GM21717 (cell line): ENCODE data around the gene OAT.
"Not testable (repeated sequence)": the region's sequence is repeated elsewhere in the genome, so short reads cannot be mapped to it uniquely, and the experiment has no call there.

Experiments
- ATAC-seq: cut with Tn5 transposase; IDR thresholded peaks from one replicate; pipeline ENCODE4 v1.9.1; 2021; ENCODE audit warnings: mild to moderate bottlenecking, moderate library complexity; ENCODE audit not compliant: unreplicated experiment

OAT gene

DNA sequence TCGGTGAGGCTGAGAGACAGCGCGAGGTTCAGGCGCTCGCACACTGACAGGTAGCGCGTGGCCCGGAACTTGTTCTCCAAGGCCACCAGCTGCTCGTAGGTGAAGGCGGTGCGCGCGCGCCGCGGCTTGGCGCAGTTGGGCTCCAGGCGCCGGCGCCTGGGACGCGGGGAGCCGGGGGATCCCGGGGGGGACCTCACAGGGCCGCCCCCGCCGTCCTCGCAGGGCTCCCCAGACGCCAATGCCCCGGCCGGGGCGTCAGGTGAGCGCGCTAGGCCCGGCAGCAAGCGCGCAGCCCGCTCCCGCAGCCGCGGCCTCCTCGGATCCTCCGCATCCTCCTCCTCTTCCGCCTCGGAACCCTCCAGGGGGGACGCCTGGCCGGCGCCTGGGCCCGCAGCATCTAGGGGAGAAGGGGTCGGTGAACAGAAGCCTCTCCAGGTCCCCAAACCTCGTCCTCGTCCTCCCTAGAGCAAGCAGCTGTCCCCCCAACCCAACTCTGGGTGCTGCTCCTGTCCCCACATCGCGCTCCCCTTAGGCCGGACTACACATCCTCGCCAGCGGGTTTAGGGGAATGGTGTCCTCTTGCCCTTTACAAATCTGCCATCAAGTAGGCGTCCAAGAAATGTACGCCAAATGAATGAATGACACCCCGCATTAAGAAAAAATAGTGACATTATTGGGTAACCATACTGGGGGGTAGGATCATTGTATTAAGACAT is 29.2 kb upstream of the OAT start:
- no peak for ATAC-seq

DNA sequence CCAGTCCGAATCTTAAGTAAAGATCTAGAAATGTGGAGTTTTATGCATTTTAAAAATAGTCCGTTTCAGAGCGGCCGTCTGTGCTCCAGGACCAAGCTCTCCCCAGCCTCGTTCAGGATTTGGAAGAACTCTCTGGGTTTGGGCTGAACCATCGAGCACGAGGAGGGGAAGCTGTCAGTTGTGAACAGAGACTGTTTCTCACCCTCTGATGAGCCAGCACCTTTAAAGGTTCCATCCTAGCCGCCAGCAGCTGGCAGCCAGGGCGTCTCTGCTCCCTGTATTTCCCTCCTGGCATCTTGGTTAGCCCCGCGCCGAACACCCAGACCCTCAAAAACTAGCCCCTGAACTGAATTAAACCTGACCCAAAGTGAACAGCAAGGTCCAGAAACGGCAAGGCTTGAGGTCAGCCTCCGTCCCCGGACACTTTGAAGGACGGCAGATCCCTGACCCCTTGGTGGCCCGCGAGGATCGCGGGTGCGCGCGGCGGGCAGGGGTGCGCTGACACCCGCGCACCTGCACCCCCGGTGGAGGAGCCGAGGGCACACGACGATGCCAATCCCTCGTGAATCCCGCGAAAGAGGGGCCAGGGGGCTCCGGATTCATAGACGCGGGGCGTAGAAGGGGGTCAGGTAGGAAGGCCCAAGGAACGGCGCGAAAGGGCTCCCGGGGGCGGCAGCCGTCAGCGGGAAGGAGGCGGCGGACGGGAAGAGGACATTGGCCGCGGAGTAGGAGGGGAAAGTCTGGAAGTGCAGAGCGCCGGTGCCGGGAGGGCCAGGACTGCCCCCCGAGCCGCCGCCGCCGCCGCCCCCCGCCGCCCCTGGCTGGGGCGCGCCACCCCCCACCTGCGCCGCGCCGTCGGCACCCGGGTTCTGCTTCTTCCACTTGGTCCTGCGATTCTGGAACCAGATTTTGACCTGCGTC is 28.4 kb upstream of the OAT start:
- ATAC-seq: no peak

DNA sequence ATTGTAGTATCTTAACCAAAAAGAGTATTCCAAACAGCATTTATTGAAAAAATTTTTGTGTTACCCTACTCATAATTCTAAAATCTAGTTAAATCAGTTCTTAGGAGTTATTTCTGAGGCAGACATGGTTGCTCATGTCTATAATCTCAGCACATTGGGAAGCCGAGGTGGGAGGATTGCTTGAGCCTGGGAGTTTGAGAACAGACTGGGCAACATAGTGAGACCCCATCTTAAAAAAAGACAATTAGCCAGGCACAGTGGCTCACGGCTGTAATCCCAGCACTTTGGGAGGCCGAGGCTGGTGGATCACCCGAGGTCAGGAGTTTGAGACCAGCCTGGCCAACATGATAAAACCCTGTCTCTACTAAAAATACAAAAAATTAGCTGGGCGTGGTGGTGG is 23.0 kb upstream of the OAT start:
- not testable (repeated sequence) for ATAC-seq

DNA sequence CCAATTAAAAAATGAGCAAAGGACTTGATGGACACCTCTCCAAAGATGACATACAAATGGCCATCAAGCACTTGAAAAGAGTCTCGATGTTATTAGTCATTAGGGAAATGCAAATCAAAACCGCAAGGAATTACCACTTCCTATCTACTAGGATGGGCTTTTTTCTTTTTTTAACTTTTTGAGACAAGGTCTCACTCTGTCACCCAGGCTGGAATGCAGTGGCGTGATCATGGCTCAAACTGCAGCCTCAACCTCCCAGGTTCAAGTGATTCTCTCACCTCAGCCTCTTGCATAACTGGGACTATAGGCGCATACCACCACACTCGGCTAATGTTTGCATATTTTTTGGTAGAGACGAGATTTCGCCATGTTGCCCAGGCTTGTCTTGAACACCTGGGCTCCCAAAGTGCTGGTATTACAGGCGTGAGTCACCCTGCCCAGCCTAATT is 17.5 kb upstream of the OAT start:
- ATAC-seq: peak; percentile 76

DNA sequence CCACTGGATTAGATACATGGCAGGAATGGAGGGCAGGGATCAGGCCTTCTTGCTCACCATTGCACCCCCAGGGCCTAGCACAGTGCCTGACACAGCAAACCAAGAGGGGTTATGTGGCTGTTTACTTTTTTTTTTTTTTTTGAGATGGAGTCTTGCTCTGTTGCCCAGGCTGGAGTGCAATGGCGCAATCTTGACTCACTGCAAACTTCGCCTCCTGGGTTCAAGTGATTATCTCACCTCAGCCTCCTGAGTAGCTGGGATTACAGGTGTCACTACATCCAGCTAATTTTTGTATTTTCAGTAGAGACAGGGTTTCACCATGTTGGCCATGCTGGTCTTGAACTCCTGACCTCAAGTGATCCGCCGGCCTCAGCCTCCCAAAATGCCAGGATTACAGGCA is 17.0 kb upstream of the OAT start:
- ATAC-seq: not testable (repeated sequence)

DNA sequence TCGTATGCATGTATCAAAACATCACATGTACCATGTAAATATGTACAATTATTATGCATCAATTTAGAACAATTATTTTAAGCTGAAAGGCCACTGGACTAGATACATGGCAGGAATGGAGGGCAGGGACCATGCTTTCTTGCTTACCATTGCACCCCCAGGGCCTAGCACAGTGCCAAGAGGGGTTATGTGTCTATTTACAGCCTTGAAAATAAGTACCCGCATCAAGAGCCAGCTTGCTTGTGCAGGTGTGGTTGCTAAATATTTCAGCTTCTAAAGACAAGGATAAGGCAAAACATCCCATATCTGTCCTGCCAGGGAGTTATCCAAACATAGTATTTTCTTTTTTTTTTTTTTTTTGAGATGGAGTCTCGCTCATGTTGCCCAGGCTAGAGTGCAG is 14.7 kb upstream of the OAT start:
- ATAC-seq: no peak

DNA sequence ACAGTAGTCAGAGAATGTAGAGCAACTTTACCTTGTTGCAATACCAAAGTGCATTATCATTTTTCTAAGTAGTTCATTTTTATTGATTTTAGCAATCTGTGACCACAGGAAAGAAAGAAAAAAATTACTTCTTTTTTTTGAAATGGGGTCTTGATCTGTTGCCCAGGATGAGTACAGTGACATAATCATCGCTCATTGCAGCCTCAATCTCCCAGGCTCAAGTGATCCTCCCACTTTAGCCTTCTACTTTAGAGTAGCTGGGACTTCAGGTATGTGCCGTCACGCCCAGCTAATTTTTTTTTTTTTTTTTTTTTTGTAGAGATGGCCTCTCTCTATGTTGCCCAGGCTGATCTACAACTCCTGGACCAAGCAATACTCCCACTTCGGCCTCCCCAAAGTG is 11.4 kb upstream of the OAT start:
- ATAC-seq: no peak

DNA sequence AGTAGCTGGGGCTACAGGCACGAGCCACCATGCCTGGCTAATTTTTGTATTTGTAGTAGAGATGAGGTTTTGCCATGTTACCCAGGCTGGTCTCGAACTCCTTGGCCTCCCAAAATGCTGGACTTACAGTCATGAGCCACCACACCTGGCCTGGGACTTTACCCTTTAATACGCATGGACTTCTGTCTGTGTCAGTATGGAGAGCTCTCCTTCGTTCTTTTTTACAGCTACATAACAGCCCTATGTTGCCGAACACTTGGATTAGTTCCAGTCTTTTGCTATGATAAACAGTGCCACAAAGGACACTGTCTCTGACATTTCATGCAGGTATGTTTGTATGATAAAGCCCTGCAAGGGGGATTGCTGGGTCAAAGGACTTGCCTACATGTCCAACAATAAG is 10.9 kb upstream of the OAT start:
- ATAC-seq: no peak

DNA sequence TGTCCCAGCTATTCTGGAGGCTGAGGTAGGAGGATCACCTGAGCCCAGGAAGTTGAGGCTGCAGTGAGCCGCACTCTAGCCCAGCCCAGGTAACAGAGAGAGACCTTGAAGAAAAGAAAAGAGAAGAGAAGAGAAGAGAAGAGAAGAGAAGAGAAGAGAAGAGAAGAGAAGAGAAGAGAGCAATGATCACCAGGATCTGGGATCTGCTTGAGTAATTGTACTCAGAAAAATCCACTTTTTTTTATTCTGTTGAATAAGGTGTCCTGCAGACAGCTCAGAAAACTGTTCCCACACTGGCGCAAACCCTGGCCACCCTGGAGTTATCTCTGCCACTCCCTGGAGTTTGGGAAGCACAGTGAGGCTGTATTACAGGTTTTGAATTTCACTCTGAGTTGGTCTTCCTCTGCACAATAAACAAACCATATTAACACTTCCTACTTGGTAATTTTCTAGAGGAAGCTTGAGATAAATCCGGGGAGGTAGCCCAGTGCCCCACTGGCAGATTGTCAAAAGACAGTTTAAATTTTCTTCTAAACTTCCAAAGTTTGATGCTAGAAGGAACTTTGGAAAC is 9.6 kb upstream of the OAT start:
- ATAC-seq: no peak

DNA sequence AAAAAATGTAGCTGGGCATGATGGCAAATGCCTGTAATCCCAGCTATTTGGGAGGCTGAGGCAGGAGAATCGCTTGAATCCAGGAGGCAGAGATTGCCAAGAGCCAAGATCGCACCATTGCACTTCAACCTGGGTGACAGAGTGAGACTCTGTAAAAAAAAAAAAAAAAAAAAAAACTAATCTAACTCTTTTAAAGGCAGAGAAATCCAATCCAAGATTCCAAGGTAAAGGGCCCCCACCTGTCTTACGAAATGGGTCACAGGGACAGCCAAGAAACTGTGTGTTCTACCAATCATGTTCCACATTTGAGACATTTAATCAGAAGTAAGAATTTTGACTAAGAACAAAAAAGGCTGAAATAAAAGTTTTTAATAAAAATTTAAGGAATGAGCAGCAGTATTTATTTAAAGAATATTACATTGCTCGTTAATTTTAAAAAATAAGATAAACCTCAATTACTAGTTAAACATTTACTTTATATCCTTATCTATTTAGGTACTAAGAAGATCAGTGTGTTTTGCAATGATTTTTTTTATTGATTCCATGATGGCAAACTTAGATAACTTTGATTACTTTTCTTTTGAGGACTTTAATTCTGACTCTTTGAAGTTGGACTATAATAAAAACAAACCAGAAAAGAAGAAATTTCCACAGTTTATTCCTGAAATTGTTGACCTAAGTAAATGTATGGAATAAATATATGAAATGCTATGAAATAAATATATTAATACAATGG is 6.7 kb upstream of the OAT start:
- no peak for ATAC-seq

DNA sequence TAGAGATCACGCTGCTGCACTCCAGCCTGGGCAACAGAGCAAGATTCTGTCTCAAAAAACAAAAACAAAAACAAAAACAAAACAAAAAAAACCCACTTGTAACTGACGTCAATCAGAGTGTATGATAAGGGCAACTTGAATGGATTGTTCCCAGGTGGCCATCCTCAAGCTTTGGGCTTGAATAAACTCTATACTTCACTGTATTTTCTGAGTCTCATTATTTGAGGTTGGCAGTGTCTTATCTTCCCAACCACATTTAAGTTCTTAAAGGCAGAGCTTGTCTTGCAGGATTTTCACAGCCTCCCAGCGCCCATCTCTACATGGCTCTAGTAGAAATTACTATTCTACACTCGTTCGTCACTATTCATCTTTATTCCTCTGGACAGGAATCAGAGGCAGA is 5.1 kb upstream of the OAT start:
- ATAC-seq: no peak

DNA sequence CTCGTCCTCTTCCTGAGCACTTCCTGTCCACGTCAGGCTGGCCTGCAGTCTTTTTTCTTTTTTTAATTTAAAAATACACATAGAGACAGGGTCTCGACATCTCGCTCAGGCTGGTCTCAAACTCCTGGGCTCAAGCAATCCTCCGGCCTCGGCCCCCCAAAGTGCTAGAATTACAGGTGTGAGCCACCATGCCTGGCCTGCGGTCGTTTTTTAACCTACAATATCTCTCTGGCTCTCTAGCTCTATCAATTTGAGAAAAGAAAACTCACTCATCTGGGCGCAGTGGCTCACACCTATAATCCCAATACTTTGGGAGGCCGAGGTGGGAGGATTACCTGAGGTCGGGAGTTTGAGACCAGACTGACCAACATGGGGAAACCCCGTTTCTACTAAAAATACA is 4.0 kb upstream of the OAT start:
- ATAC-seq: no peak

DNA sequence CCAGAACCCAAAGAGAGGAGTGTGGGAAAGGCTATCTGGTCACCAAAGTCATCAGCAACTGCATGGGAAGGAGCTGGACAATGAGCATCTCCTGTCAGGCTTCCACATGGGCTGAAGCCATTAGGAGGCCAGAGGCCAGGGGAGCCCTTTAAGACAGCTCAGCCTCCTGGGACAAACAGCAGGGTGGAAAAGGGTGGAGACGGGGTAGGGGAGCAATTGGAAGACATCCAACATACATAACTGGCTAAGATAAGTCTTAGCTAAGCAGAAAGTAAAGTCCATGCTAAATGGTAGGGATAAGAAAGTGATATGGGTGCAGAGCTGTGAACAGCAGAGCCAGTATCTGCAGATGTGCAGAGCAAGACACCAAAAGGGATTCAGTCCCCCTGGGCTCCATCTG is 1.5 kb upstream of the OAT start:
- ATAC-seq: no peak

DNA sequence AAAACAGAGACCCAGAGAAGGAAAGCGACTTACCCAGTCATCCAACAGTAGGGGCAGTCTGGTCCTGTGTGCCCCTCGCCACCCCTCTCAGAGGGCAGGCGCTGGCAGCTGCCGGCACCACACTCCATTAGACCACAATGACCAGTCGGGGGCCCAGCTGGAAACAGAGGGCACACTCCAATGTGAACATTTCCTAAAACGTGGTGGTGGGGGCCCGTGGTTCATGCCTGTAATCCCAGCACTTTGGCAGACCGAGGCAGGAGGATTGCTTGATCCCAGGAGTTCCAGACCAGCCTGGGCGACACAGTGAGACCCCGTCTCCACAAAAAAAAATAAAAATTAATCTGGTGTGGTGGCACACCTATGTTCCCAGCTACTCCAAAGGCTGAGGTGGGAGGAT is 912 bp upstream of the OAT start:
- ATAC-seq: no peak

DNA sequence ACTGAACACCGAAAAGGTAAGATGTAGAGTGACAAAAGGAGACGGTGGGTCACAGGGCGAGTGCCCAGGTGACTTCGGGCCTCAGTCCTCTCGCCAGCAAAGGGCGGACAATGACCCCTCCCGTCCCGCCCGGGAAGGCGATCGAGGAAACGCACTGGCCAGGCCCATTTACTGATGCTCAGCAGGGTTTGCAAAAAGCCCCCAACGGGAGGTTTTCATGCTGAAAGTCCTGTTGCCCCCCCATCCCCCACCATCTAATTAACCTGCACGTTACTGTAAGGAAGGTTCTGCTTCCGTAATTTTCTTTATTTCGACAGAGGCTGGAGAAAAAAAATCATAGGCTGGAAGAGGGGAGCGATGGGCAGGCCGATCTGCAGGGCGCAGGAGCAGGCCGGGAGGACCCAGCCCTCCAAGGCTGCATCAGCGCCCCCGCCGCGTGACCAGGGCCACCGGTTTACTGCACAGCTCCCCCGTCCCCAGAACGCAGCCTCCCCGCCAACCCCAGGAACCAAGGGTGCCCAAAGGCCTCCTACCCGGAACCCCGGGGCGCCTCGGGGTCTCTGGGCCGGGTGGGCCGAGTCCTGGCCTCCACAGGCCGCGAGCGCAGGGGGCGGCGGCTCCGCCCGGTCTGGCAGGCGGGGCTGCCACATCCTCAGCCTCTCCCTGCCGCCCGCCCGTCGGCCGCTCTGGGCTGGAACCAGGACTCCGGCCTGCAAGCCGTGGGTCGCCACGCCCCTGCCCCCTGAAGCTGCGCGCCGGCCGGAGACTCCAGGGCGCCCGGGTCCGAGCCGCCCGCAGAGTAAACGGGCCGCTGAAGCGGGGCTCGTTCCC is 613 bp downstream of the OAT start:
- ATAC-seq: peak; percentile 37

DNA sequence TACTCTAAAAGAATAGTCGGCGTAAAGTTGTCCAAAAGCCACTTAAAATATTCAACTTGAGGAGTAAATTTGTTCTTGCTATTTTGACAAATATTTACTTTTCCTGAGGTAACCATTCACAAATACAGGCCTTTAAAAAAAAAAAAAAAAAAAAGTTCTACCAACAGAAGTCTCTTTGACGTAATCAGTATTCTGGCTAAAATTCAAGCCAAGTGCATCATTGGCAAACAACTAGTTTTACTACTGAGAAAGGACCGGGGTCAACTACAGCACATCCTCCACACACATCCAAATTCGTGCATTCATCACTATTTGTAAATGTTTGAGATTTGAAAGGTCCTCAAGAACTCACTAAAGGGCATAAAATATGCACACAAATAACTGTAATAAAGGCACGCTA is 2.0 kb downstream of the OAT start:
- ATAC-seq: no peak

DNA sequence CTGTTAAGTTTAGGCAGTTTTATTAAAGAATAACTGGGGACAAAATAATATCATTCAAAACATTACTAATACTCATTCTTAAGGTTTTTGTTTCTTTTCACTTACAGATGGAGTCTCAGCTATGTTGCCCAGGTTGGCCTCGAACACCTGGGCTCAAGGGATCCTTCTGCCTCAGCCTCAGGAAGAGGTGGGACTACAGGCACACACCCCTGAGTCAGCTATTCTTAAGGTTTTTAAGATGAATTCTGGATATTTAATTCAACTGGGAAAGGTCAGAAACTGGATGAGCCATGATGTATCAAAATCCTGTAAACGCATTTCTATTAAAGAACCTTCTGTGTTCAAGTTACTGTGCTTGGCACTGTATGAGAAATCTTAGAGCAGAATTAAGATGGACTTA is 3.5 kb downstream of the OAT start:
- ATAC-seq: no peak

DNA sequence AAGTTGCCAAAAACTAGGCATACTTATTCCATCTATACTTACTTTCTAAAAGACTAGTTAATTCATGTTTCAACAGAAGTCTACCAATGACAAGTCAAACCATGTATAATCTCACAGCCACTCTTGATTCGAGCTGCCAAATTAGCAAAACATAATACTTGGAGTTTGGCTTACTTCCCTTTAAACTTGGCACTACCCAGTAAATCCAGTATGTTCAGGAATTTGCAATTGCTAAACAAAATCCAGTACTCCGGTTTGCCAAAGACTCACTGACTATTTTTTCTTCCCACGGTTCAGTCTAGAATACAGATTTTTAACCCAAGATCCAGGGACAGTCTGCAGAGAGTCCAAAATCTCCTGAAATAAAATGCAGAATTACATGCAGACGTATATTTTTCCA is 4.6 kb downstream of the OAT start:
- ATAC-seq: no peak

DNA sequence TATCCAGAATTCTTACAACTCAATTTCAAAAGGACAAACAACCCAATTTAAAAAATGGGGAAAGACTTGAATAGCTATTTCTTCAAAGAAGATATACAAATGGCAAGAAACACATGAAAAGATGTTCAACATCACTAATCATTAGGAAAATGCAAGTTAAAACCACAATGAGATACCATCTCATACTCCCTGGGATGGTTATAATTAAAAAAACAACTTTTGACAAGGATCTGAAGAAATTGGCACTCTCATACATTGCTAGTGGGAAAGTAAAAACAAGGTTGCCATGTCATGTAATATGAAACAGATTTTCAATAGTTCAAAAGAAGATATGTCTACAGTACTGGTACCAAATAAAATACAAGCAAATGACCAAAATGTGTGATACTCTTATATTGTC is 9.0 kb downstream of the OAT start:
- no peak for ATAC-seq

DNA sequence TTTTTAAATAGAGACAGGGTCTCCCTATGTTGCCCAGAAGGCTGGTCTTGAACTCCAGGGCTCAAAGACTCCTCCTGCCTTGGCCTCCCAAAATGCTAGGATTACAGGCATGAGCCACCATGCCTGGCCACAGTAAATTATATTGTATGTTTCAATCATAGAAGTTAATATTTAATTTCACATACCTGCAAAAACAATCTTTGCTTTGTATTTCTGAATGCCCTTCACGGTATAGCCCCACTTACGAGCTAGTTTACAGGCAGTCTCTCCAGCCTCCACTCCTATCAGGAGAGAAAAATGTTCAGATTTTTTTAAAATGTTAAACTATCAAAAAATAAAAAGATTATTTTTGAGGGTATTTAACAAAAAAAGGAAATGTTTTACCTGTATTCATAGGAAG is 10.4 kb downstream of the OAT start:
- no peak for ATAC-seq
